Kidney glomerular epithelial cell (primary cell): ENCODE data around the gene TNNT3.
"Not testable (repeated sequence)": the region's sequence is repeated elsewhere in the genome, so short reads cannot be mapped to it uniquely, and the experiment has no call there.

Source experiments
- DNase-seq: peaks from one replicate; lab custom pipeline; 2025; lab: John Stamatoyannopoulos, UW

The TNNT3 gene

DNA sequence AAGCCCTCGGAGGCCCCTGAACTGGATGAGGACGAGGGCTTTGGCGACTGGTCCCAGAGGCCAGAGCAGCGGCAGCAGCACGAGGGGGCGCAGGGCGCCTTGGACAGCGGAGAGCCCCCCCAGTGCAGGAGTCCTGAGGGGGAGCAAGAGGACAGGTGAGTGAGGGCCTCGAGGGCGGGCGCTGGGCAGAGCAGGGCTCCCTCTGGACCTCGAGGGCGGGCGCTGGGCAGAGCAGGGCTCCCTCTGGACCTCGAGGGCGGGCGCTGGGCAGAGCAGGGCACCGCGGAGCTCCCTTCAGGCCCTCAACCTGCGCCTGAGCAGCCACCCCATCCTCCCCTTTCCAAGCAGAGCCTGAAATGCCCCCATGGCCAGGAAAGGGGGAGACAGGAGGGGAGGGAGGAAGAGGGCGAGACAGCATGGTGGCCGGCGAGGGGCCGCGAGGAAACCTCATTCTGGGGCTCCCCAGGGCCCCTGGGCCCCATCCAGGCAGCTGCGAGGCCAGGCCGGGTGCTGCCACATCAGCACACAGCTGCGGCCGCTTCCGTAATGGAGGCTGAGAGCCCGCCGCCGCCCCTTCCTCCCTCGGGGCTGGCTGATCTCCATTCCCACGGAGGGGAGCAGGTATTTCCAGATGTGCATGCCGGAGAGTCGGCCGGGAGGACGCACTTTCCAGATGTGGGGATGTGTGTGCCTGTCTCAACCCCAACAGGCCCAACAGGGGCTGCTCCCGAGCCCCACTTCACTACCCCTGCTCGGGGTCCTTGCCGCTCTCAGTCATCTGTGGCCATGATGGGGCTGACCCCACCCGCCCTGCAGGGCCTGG lies 37.9 kb upstream of the TNNT3 start:
- no peak for DNase-seq

DNA sequence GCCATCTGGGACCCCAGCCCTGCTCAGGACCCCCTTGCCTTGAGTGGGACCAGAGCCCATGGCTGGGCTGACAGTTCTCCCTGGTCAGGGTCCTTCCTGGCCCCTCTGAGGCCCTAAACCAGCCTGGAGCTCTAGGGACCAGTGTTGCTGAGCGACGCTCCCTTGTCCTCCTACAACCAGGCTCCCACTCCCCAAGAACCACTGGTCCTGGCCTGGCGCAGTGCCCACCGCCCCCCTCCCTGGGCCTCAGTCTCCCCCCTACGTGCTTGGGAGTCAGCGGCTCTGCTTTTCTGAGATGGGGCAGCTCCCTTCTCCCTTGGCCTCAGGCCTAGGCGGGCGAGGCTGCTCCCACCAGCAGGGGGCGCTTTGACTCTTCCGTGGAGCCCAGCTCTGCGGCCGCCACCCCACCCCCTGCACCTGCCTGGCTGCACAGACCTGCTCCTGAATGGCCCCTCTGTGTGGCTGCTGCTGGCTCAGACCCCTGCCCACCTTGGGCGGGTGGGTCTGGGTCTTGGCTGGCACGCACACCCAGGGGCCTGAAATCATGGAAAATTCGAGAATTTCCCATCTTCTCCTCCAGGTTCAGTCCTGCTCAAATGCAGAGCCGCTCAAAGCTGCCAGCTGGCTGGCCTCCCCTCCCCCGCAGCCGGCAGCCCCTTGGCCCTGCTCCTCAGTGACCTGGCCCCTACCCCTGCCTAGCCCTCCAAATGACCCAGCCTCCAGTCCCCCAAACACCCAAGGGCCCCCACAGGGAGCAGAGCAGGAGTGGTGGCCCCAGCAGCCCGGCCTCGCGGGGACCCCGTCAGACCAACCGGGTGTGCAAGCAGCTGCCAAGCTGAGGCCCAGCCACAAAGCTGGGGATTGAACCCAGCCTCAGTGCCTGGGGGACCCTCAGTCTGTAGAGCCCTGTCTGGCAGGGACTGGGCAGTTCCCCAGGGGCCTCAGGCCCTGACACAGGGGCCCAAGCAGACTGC lies 37.0 kb upstream of the TNNT3 start:
- peak; percentile 50 for DNase-seq

DNA sequence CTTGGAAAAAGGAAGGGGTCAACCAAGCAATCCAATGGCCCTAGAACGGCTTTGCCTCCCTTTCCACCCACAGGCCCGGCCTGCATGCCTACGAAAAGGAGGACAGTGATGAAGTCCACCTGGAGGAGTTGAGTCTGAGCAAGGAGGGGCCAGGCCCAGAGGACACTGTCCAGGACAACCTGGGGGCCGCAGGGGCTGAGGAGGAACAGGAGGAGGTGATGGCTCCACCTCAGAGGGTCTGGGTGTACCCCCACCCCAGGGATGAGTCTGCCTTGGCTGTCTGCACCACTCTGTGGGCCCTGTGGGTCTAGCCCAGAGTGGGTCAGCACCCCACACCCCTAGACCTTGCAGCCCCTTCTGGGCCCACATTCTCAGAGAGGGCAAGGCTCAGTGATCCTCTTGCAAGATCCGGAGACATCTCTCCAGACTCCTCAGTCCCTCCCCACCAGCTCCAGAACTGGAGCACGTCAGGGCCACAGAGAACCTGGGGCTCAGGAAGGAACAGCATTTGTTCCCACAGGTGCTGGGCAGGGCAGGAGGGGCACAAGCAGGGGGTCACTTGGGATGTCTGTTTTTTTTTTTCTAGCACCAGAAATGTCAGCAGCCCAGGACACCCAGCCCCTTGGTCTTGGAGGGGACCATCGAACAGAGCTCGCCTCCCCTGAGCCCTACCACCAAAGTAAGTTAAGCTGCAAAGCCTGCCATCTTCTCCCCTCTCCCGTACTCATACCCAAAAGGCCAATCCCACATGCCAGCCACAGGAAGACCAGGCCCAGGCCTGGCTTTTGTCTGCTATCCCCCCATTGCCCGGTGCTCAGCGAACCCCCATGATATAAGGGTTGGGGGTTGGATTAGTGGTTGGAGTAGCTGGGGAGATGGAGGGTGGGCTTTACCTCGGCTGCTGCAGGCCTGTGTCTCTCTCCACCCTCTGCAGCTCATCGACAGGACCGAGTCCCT lies 35.9 kb upstream of the TNNT3 start:
- no peak for DNase-seq

DNA sequence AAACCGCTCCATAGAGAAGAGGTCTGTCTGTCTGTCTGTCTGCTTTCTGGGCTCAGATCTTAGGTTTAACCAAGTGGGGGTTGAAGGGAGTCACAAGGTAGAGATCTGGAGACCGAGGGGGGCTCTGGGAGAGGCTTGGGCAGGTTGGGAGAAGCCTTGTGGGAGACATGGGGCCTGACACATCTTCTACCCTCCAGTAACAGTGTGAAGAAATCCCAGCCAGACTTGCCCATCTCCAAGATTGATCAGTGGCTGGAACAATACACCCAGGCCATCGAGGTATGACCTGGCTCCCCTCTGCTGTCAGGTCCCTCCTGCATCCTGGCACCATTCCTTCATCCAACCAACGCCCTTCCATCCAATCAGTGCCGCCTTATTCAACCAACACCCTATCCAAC lies 35.2 kb upstream of the TNNT3 start:
- DNase-seq, result no peak

DNA sequence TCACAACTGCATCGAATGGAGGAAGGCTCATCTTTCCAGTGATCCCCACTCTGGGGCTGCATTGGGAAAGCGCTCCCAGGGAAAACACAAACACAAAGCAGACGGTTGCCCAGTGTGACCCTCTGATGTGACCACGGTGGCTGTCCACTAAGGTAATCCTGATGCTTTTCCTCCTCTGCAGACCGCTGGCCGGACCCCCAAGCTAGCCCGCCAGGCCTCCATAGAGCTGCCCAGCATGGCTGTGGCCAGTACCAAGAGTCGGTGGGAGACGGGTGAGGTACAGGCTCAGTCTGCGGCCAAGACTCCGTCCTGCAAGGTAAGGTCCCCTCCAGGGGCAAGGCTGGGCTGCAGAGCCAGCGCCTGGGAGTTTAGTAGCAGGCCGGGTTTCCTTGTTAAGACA lies 33.0 kb upstream of the TNNT3 start:
- not testable (repeated sequence) for DNase-seq

DNA sequence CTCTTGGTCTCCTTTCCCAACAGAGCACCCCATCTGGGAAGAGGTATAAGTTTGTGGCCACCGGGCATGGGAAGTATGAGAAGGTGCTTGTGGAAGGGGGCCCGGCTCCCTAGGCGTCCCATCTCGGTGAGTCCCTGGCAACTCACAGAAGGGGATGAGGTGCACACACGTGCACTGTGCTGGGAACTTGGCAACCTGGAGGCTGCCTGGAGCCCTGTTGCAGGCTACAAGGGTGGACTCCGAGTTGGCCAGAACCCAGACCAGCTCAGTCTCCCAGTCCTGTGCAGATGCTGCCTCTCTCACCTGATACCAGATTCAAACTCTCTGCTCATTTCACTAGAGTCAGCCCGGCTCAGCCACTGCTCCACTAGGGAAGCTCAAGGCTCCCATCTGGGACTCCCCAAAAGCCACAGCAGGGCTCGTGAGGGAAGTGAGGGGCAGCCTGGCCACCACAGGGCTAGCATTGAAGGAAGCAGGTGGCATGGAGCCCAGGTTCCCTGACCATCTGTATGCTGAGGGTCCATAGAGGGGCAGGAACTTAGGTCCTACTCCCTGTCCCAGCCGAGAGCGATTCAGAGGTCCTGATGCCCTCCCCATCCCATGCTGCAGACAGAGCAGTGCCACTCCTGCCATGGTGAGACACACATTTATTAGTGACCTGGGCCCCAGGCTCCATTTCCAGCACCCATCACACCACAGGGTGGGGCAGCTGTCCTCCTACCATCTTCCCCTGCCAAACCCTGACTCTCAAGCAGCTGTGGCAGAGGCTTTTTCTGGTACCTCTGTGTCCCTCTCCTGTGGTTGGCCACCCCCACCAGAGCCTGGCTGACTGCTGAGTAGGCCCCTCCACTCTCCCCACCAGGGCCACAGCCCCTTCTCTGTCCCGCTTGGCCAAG lies 31.8 kb upstream of the TNNT3 start:
- DNase-seq, result no peak

DNA sequence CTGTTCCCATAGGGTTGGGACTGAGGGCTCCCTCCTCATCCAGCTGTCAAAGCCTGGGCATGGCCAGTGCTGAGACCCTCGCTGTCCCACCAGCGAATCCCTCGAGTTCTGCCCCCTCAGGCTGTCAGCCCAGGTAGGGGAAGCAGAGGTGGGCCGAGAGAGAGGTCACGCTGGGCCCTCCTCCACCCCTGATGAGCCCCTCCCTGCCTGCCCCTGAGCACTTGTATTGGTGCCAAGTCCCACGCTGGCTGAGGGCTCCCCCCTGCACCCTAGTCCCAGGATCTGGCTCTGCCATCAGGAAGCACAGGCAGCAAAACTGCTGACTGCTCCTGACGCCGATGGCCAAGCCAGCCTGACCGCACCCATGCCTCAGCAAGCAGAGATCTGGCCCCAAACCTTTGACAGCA lies 31.2 kb upstream of the TNNT3 start:
- DNase-seq, result no peak

DNA sequence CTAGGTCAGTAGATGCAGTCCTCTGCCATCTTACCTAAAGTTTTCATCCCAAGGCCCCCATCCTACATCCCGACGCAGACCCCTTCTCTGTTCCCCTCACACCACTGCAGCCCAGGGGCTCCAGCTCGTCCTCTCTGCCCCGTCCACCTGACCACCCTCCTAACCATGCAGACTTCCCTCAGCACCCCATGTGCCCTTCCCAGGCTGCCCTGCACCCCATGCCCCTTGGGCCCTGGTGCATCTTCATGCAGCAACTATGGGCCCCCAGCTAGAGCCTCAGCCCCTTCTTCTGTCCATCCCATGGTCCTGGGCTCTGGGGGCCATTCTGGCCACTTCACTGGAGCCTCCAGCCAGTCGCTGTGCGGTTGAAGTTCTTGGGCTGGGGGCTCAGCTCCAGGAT lies 30.7 kb upstream of the TNNT3 start:
- no peak for DNase-seq

DNA sequence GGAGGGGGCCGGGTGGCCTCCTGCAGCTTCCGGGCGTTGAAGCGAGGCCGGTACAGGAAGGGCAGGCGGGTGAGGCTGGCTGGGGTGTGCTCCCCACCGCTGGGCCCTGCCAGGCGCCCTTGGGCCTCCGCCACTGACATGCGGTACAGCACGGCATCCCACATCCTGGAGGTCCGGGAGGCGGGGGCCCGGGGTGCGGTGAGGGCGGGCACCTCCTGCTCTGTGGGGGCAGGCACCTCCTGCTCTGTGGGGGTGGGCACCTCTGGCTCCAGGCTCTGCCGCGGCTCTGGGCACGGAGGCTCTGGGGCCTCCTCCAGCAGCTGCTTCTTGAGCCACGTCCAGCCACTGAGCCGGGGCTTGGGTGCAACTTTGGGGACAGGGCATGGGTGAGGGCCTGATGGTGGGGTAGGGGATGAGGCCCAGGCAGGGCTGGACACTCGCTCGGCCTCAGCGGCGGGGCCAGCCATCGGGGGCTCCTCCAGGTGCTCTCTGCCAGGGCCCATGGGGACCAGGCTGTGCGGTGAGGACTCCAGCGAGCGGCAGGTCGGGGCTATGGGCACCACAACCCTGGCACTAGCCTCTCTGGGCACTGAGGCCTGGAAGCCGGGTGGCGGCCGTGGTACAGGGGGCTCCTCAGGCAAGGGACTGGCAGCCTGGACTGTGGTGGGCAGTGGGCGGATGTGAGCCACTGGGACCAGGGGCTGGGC lies 30.1 kb upstream of the TNNT3 start:
- no peak for DNase-seq

DNA sequence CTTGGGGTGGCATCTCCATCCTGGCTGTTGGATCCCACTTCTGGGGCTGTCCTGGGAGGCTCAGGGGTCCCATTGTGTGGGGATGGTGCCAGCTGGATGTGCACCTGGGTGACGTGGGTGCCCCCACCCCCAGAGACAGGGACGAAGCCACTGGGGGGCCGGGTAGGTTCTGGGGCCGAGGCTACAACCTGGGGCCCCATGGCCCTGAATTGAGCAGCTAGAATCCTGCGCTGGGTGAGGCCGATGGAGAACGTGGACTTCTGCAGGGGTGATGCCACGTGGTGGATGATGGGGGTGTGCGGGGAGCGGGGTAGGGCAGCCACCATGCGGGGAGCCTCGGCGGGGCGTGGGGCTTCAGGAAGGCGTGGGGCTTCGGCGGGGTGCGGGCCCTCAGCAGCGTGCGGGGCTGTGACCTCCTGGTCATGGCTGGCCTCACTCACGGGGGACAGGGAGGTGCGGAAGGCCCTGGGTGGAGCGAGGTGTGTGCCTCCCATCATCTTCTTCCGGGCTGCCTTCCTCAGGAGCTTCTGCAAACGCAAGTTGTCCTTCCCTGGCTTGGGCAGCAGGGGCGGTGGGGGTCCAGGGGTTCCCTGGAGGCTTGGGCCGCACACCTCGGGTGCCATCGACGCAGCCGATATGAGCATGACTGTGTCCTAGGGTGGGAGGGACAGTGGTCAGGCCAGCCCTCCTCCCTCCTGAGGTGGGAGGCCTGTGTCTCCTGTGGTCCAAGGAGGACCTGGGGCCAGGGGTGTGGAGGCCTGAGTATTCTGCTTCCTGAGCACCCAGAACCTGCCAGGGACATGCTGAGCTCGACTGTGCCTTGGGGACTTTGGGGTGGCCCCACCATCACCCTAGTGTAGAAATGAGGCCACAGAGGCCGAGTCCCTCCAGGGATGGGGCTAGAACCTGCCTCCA lies 29.3 kb upstream of the TNNT3 start:
- no peak for DNase-seq

DNA sequence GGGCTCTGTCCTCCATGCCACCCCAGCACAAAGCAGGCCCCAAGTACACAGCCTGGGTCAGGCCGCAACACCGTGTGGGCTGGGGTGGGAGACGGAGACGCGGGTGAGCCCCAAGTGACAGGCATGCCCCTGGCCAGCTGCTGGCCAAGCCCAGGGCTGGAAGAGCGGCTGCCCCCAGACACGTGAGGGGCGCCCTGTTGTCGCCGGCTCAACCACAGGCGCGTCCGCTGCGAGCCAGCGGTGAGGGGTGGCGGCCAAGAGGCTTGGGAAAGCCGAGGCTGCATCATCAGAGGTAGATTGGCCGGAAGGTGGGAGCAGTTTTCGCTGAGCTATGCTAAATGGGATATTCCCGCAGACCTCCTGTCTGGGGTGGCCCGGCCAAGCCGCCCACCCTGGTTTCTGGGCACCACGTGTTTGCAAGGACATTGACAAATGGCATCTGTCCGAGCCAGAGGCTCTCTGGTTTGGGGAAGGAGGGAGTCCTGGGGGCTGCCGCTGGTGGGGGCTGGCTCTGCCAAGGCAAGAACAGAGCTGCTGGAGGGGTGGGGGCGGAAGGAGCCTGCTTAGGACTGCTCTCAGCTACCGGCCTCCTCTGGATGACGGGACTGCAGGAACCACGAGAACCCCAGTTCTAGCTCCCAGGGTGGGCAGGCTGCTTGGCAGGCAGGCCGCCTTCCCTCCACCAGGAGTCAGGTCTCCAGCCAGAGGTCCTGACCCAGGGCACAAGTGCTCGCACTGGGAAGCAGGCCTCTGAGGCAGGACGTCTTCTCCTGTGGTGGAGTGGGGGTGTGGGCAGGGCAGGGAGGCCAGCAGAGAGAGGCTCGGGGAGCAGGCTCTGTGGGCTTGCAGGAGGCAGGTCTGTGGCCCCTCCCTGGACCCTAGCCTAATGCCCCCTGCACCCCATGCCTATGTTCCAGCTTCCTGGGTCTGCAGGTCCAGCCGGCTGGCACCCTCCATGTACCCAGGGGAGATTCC lies 28.4 kb upstream of the TNNT3 start:
- no peak for DNase-seq

DNA sequence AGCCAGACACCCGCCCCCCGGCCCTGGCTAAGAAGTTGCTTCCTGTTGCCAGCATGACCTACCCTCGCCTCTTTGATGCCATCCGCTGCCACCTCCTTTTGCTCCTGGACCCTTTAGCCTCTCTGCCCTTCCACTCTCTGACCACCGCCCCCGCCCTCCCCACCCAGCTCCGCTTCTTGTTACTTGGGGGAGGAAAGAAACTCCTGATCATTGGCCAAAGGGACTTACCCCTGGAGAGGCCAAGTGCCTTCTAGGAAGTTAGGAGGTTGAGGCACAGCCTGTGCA lies 27.7 kb upstream of the TNNT3 start, which contains the start of gene PRR33:
PRR33 (minus strand) TSS at position 65 of the 285 bp plus-strand sequence. CDS start 1,311 bp downstream, outside the sequence.
- no peak for DNase-seq

DNA sequence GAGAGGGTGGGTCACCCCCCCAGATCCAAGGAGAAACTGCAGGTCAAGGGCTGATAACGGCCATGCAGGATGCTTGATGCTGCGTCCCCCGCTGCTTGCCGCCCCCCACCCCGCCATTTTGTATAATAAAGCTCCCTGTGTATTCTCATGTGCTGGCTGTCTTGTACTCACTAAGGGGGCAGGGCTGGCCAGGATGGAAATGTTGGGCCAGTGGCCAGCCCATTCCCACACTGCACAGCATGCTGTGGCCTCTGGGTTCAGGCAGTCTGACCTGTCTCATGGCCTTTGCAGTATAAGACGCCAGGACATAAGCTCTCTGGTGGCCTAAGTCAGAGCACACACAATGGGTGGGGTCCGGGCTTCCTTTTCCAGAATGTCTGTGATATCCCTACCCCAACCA lies 27.4 kb upstream of the TNNT3 start:
- no peak for DNase-seq

DNA sequence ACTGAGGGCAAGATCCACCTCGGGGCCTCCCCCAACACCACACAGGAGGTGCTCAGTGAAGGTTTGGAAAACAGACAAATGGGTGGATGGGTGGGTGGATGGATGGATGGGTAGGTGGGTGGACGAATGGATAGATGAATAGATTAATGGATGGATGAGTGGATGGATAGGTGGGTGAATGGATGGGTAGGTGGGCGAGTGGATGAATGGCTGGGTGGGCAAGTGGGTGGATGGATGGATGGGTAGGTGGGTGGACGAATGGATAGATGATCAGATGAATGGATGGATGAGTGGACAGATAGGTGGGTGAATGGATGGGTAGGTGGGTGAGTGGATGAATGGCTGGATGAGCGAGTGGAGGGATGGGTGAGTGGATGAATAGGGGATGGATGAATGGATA lies 26.9 kb upstream of the TNNT3 start:
- DNase-seq, result no peak

DNA sequence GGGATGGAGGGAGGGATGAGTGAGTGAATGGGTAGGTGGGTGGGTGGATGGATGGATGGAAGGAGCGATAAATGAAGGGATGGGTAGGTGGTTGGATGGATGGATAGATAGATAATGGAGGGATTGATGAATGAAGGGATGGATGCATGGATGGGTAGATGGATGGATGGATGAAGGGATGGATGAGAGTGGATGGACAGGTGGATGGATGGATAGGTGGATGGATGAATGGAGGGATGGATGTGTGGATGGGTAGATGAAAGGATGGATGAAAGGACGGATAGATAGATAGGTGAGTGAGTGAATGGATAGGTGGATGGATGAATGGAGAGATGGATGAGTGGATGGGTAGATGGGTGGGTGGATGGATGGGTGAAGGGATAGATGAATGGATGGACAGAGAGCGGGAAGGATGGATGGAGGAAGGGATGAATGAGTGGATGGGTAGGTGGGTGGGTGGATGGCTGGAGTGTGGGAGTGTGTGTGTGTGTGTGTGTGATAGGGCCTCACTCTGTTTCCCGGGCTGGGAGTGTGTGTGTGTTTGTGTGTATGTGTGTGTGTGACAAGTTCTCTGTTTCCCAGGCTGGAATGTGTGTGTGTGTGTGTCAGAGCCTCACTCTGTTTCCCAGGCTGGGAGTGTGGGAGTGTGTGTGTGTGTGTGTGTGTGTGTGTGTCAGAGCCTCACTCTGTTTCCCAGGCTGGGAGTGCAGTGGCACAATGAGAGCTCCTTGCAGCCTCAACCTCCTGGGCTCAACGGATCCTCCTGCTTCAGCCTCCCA lies 25.7 kb upstream of the TNNT3 start:
- no peak for DNase-seq

DNA sequence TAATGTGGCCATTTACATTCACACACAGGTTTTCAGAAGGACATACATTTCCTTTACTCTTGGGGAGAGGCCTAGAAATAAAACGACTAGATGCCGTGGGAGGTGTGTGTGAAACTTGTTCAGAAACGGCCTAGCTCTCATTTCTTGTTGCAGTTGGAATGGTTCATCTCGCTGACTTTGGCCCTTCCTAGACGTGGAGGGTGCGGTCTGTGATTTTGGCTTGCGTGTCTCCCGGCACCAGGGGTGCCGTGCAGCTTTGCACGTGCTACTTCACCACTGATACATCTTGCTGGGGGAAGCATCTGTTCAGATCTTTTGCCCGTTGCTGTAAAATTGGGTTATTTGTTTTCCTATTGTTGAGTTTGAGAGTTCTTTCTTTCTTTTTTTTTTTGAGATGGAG lies 24.7 kb upstream of the TNNT3 start:
- no peak for DNase-seq

DNA sequence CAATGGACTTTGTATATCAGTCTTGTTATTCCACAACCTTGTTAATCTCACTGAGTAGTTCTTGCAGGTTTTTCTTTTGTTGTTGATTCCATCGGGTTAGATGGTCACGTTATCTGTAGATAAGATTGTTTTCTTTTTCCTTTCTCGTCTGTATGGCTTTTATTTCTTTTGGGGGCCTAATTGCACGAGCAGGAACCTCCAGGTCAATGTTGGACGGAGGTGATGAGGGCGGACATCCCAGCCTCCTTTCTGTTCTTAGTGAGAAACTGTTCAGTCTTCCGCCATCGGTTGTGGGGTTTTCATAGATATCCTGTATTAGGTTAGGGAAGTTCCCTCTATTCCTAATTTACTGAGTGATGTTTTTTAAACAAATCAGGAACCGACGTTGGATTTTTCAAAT lies 23.0 kb upstream of the TNNT3 start:
- no peak for DNase-seq
